Measurements from ENCODE around the gene WDFY3.

DNA sequence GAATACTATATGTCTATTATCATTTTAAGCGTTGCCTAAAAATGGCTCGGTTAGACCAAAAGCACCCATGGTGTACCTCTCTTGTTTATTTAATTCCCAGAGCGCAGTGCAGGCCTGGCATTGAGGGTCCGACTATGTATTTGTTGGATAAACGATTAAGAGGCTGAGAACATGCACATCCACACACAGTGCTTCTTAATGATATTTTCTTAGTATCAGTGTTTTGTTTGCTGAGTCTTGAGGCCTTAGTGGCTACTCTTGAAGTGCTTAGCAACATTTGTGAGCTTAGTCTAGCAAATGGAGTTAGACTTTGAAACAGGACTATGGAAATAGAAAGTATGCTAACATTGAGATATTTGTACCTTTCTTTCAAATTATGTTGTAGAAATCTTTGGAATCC lies 339.8 kb downstream of the WDFY3 start:
- TF ChIP-seq, protein P1, sequence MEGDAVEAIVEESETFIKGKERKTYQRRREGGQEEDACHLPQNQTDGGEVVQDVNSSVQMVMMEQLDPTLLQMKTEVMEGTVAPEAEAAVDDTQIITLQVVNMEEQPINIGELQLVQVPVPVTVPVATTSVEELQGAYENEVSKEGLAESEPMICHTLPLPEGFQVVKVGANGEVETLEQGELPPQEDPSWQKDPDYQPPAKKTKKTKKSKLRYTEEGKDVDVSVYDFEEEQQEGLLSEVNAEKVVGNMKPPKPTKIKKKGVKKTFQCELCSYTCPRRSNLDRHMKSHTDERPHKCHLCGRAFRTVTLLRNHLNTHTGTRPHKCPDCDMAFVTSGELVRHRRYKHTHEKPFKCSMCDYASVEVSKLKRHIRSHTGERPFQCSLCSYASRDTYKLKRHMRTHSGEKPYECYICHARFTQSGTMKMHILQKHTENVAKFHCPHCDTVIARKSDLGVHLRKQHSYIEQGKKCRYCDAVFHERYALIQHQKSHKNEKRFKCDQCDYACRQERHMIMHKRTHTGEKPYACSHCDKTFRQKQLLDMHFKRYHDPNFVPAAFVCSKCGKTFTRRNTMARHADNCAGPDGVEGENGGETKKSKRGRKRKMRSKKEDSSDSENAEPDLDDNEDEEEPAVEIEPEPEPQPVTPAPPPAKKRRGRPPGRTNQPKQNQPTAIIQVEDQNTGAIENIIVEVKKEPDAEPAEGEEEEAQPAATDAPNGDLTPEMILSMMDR (IDR thresholded peaks at IDR 0.05) = no peak
- no peak for TF ChIP-seq EP300 (IDR thresholded peaks at IDR 0.05)
